Sigmoid colon (tissue), 7 donors: Measurements from ENCODE around the gene EFNA5. TPM values are rescaled to one million over a fixed set of nuclear protein-coding genes. Genes with fewer than 3 reads are reported as not detected.

Experiments
- DNase-seq: peaks from one replicate; pipeline ENCODE4 v3.0.0-alpha.2; 2019
- H3K27ac ChIP-seq, 4 donors: fragments of 200-600 bp; sonication (generic); one replicate each; pipeline ENCODE4 v1.5.1; 2016 to 2019; ENCODE audit warnings: mild to moderate bottlenecking in 1 of 4
- H3K27me3 ChIP-seq, 3 donors: fragments of 200-600 bp; sonication (generic); one replicate each; pipeline ENCODE4 v1.5.1; 2019; ENCODE audit warnings: mild to moderate bottlenecking in 1 of 3
- H3K36me3 ChIP-seq, 4 donors: fragments of 200-600 bp; sonication (generic); one replicate each; pipeline ENCODE4 v1.5.1; 2016 to 2019
- H3K4me1 ChIP-seq, 4 donors: fragments of 200-600 bp; sonication (generic); one replicate each; pipeline ENCODE4 v1.5.1; 2017 to 2019
- H3K4me3 ChIP-seq, 4 donors: fragments of 200-600 bp; sonication (generic); one replicate each; pipeline ENCODE4 v1.5.1; 2017 to 2019; ENCODE audit warnings: mild to moderate bottlenecking in 2 of 4, moderate library complexity in 1 of 4
- H3K9me3 ChIP-seq, 4 donors: fragments of 200-600 bp in 3 of 4; sonication (generic) in 3 of 4; one replicate each; pipeline versions ENCODE4 v1.5.1 to v1.6.1; 2013 to 2019
- CTCF ChIP-seq, 4 experiments: fragments of 450-650 bp in 3 of 4; fragments of 200-600 bp in 1 of 4; IDR thresholded peaks; one replicate each; pipeline ENCODE4 v1.5.1; 2016 to 2019; ENCODE audit warnings: antibody characterized with exemption in 4 of 4, mild to moderate bottlenecking in 3 of 4, moderate library complexity in 2 of 4
- EP300 ChIP-seq, 4 donors: sonication (generic); formaldehyde crosslinking; IDR thresholded peaks; one replicate each; pipeline ENCODE4 v1.6.1; 2017; ENCODE audit warnings: antibody characterized with exemption in 4 of 4
- POLR2A ChIP-seq, 2 donors: fragments of 450-650 bp; IDR thresholded peaks; one replicate each; pipeline ENCODE4 v1.6.1; 2016; ENCODE audit warnings: antibody characterized with exemption in 2 of 2, mild to moderate bottlenecking in 2 of 2, moderate library complexity in 2 of 2
- POLR2AphosphoS5 ChIP-seq, 4 donors: sonication (generic); formaldehyde crosslinking; IDR thresholded peaks; one replicate each; pipeline ENCODE4 v1.6.1; 2017; ENCODE audit warnings: antibody characterized with exemption in 4 of 4
- WGBS, 2 donors: extraction: QIAGEN DNeasy Blood & Tissue Kit; methylation state at CpG; one replicate each; pipeline ENCODE4 v1.1.7; 2013; 5-methylcytosine and 5-hydroxymethylcytosine counted together
- intact Hi-C: fragments of 100-400 bp; cut with DNase I; formaldehyde crosslinking; loops from one replicate; pipeline ENCODE4 v1.15.1; 2023
- polyA plus RNA-seq, 3 donors: library from polyadenylated mRNA; stranded (reverse); fragments of 200-250 nt; gene quantifications; one replicate each; pipeline ENCODE4 v1.2.3, GENCODE V29; 2013
- total RNA-seq, 4 donors: library from RNA; depleted of rRNA; stranded (reverse); fragments of >200 nt; gene quantifications; one replicate each; pipeline ENCODE4 v1.1.0, GENCODE V29; 2016
- donor health status: healthy with polysubstance abuse.
- donor health status: Bipolar disorder and iron deficiency.
- donor health status: healthy.

EFNA5 gene
- total and polyA plus RNA-seq, 7 donors = 0.60 to 10.8 (median 6.8) TPM

- 54 to 74% methylated on average over 10 of the region's 10 CpGs for WGBS, 2 donors
- no peak for TF ChIP-seq POLR2A (IDR thresholded peaks at IDR 0.05)
- no peak for TF ChIP-seq POLR2AphosphoS5 (IDR thresholded peaks at IDR 0.05)
- TF ChIP-seq EP300 (IDR thresholded peaks at IDR 0.05) = no peak
- no peak for TF ChIP-seq CTCF (IDR thresholded peaks at IDR 0.05)
- DNase-seq = no peak
- Histone ChIP-seq H3K9me3 (no peaks in the 10 kb centered on the region), H3K36me3 (no peaks in the 10 kb centered on the region), H3K27ac (no peak overlapping the region), H3K27me3 (no peaks in the 10 kb centered on the region), H3K4me1 (no peaks in the 10 kb centered on the region), H3K4me3 (no peak overlapping the region)
- intact Hi-C loops = no loop called here
Observed at GRCh38 chr5:107365320-107366109, 305.2 kb downstream of the EFNA5 start.

DNA sequence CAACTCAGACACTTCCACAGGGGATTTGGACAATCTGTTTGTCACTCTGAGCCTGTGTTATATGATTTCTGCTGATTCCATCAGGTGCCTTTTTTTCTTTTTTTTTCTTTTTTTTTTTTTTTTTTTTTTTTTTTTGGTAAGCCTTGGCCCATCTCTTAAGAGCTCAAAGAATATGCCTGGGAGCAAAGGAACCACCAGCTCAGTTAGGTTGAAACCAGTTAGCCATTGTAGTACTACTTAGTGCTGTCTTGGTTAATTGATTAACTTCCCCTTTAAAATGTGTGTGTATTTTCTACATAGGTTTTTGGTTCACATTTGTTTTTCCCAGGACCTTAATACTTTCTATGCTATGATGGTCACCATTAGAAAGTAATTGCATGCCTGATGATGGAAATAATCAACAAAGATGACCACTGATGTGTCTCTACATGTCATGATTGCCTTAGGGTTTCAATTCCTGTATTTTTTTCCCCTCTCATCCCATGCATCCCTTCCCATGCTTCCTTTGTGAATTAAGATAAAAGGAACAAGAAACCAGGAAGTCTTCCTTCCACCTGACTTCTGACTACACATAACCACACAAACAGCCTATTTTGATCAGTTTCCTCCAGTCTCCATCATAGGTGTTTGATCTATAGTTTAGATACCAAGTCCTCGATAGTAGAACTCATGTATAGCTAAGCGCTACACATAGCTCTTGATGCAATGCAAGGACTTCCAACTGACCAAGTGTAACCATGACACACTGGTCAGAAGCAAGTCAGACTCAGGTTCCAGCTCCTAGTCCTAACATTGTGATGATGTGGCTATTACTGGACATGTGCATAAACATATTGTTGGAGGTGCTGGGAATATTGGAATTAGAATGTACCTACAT, 306.1 kb downstream of the EFNA5 start:
- Histone ChIP-seq H3K4me3 (no peak overlapping the region), H3K9me3 (no peaks in the 10 kb centered on the region), H3K36me3 (no peaks in the 10 kb centered on the region), H3K4me1 (peaks cover 0 to 4% (median 0%) of the 10 kb centered on the region in 4 donors), H3K27me3 (no peaks in the 10 kb centered on the region), H3K27ac (no peak overlapping the region)
- WGBS, 2 donors = 96 to 97% methylated on average over 2 of the region's 2 CpGs
- TF ChIP-seq EP300 (IDR thresholded peaks at IDR 0.05) (no peak), POLR2A (IDR thresholded peaks at IDR 0.05) (no peak), CTCF (IDR thresholded peaks at IDR 0.05) (no peak), POLR2AphosphoS5 (IDR thresholded peaks at IDR 0.05) (no peak)
- no peak for DNase-seq
- intact Hi-C loops = loop anchor here (5.0 kb wide), 1 partner anchor 308 kb away; the partner anchor contains the start of gene EFNA5

DNA sequence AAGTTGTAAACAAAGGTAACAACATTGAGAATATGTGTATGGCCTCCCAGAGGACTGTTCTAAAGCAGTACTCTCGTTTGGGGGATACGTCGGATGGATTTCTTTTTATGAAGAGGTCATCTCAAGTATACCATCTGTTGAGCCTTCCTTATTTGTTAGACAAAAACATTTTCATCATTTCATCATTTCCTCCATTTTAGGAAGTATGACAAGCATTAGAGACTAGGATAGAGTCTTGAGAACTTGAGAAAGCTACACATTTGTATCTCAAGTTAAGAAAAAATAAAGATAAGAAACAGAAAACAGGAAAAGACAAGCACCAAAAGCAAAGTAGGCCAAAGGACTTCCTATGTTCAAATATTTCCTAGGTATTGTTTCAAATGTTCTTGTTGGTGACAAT, 307.0 kb downstream of the EFNA5 start:
- 91 to 92% methylated on average over 3 of the region's 3 CpGs for WGBS, 2 donors
- H3K4me1 ChIP-seq = peaks cover 0 to 8% (median 0%) of the 10 kb centered on the region in 4 donors
- no peak overlapping the region for H3K4me3 ChIP-seq
- no peaks in the 10 kb centered on the region for H3K36me3 ChIP-seq
- intact Hi-C loops = loop anchor here (5.0 kb wide), 1 partner anchor 309 kb away; the partner anchor contains the start of gene EFNA5
- TF ChIP-seq POLR2A (IDR thresholded peaks at IDR 0.05) (no peak), EP300 (IDR thresholded peaks at IDR 0.05) (no peak), CTCF (IDR thresholded peaks at IDR 0.05) (no peak), POLR2AphosphoS5 (IDR thresholded peaks at IDR 0.05) (no peak)
- H3K9me3 ChIP-seq = no peaks in the 10 kb centered on the region
- DNase-seq = no peak
- H3K27ac ChIP-seq = no peak overlapping the region
- H3K27me3 ChIP-seq = no peaks in the 10 kb centered on the region

GRCh38 chr5:107361945-107362344, 308.8 kb downstream of the EFNA5 start:
- DNase-seq = peak; percentile 77

More at GRCh38 chr5:107361945-107362344, 308.8 kb downstream of the EFNA5 start:
- WGBS, 2 donors = 74 to 86% methylated on average over 4 of the region's 4 CpGs
- Histone ChIP-seq H3K27ac (no peak overlapping the region), H3K27me3 (no peaks in the 10 kb centered on the region), H3K4me1 (peaks cover 0 to 8% (median 0%) of the 10 kb centered on the region in 4 donors), H3K9me3 (no peaks in the 10 kb centered on the region), H3K36me3 (no peaks in the 10 kb centered on the region), H3K4me3 (no peak overlapping the region)
- intact Hi-C loops = loop anchor here (5.0 kb wide), 1 partner anchor 310 kb away; the partner anchor contains the start of gene EFNA5
- TF ChIP-seq POLR2A (IDR thresholded peaks at IDR 0.05) = no peak
- peak in 1 of 4 donors; percentile 39 for TF ChIP-seq EP300 (IDR thresholded peaks at IDR 0.05)
- TF ChIP-seq POLR2AphosphoS5 (IDR thresholded peaks at IDR 0.05) = peak; percentile 37 to 78 (median 48)
- no peak for TF ChIP-seq CTCF (IDR thresholded peaks at IDR 0.05)
